HL-60/S4 (cell line): ENCODE measurements around the gene MRI1.
"Not testable (repeated sequence)": the region's sequence is repeated elsewhere in the genome, so short reads cannot be mapped to it uniquely, and the experiment has no call there.

Source experiments
- in situ Hi-C: fragments of 300-500 bp; cut with MboI; formaldehyde crosslinking; loops from 2 replicates; pipeline ENCODE4 v1.14.3; 2022; ENCODE audit warnings: low sequenced_read_pairs

MRI1 gene

GRCh38 chr19:13788991-13789390, 24.7 kb downstream of the MRI1 start:
- in situ Hi-C loops = no loop called here

- in situ Hi-C loops = no loop called here
These were observed 26.0 kb downstream of the MRI1 start for GRCh38 chr19:13790354-13790753.

DNA sequence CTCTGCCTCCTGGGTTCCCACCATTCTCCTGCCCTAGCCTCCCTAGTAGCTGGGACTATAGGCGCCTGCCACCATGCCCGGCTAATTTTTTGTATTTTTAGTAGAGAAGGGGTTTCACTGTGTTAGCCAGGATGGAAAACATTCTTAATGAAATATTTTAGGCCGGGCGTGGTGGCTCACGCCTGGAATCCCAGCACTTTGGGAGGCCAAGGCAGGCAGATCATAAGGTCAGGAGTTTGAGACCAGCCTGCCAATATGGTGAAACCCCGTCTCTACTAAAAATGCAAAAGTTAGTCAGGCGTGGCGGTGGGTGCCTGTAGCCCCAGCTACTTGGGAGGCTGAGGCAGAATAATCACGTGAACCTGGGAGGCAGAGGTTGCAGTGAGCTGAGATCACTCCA, 29.0 kb downstream of the MRI1 start:
- in situ Hi-C loops = not testable (repeated sequence)

- in situ Hi-C loops = no loop called here
These were observed 30.1 kb downstream of the MRI1 start for GRCh38 chr19:13794398-13794756.

GRCh38 chr19:13794757-13795589, 30.7 kb downstream of the MRI1 start, which contains the start of gene ZSWIM4:
TSS of gene ZSWIM4 (plus strand) at chr19:13795443. CDS start at chr19:13795649, 206 bp downstream.
- in situ Hi-C loops = no loop called here

DNA sequence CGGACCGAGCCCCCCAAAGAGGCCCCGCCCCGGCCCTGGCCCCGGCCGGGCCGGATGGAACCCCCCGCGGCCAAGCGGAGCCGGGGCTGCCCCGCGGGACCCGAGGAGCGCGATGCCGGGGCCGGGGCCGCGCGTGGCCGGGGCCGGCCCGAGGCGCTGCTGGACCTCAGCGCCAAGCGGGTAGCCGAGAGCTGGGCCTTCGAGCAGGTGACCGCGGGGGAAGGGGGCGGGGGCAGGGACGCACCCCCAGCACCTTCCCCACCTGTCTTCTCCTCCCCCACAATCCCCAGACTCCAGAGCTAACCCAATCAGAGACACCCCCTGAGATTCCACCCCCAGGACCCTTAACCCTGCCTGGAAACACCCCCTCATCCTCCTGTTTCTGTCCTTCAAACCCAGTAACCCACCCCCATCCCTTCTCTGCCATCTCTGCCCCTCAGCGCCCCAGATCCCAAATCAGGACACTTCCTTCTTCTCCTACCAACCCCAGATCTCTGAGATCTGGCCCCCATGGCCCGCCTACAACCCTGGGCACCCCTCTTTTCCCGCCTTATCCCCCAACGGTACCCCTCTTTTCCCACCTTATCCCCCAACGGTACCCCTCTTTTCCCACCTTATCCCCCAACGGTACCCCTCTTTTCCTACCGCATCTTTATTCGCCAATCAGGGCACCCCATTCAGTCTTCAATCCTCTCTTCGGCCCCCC, 31.4 kb downstream of the MRI1 start:
- in situ Hi-C loops = no loop called here

DNA sequence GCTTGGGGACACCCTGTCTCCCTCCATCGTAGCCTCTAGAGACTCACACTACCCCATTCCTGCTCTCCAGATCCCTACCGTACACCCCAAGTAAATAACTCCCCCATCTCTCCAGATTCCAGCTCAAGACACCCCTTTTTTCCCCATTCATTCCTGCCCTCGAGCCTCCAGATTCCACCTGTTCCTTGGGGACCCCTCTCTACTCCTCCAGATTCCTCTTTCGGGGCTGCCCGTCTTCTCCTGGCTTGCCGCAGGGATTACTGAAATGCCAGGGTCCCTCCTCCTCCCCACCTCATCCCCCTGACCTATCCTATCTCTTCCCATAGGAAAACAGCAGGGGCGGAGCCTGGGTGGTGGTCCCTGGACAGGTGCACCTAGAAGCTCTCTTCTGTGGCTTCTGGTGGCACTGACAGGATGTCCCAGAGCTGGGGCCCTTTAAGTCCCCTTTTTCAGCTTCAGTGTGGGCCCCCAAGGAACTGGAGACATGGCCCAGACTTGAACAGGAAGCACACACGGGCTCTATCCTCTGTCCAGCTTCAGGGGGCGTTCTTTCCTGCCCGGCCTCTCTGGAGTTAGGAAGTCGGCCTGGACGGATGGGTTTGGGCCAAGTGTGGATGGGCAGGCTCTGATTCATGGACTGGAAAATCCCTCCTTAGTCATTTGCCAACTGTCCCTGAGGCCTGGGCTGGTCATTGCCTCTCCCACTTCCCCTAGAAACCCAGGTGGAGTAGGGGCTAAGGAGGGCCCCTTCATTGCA, 32.2 kb downstream of the MRI1 start:
- in situ Hi-C loops = no loop called here

DNA sequence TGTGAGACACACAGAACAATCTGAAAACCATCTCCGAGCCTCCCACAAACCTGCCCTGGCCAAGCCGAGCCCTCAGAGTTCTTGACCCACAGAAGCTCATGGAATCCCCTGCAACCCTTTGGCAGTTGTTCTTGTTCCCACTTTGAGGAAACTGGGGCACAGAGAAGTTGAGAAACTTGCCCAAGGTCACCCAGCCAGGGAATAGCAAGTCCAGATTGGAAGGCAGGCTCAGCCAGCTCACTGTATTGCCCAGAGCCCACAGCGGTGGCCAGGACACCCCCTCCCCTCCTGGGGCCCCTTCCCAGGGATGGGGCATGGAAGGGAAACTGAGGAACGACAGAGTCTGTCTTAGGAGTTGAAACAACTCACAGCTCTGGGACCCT, 32.7 kb downstream of the MRI1 start:
- in situ Hi-C loops = no loop called here

DNA sequence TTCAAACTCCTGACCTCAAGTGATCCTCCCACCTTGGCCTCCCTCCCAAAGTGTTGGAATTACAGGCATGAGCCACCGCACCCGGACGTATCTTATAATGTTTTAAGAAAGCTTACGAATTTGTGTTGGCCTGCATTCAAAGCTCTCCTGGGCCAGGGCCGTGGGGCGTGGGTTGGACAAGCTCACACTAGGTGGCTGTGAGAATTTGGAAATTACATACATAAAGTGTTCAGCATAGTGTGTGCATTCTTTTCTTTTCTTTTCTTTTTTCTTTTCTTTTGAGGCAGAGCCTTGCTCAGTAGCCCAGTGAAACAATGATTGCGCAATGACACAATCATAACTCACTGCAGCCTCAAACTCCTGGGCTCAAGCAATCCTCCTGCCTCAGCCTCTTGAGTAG, 33.5 kb downstream of the MRI1 start:
- in situ Hi-C loops = no loop called here

GRCh38 chr19:13799669-13800068, 35.3 kb downstream of the MRI1 start:
- in situ Hi-C loops = no loop called here

- in situ Hi-C loops = no loop called here
These were observed 38.7 kb downstream of the MRI1 start for GRCh38 chr19:13803038-13803437.

DNA sequence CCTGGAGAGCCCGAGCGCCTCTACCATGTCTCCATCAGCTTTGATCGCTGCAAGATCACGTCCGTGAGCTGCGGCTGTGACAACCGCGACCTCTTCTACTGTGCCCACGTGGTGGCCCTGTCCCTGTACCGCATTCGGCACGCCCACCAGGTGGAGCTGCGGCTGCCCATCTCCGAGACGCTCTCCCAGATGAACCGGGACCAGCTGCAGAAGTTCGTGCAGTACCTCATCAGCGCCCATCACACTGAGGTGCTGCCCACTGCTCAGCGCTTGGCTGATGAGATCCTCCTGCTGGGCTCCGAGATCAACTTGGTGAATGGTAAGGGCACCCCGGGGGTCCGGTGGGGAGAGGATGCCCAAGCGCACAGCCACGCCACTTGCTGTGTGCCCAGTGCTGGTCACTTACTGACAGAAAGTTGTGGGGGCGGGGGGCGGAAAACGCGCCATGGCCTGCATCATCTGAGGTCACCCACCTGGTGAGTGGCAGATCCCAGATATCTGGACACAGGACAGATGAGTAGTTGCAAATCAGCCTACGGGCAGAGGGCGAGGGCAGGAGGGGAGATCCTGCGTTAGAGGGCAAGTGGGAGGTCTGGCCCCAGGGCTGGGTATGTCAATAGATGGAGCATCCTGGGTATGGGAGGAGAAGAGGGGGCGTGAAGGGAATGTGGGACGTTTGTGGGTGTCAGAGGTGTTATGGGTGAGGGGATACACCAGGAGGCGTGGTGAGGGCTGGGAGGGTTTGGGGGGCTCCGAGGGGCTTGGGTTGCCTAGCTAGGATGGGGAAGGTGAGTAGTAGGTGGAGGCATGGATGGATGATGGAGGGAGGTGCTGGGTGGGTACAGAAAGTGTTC, 40.7 kb downstream of the MRI1 start:
- in situ Hi-C loops = no loop called here

DNA sequence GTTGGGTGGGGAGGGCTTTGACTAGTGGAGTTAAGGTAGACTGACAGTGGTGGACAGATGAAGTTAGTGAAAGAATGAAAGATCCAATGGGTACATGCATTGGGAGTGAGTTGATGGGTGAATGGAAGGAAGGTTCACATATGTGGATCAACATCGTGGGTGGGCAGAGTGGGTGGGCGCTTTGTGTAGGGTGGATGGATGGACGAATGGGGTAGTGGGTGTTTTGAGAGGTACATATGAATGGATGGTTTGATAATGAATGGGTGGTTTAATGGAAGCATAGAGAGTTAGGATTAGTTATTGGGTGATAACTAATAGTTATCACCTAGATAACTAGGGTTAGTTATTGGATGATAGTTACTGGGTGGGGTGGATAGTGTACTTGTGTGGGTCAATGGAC, 42.4 kb downstream of the MRI1 start:
- in situ Hi-C loops = no loop called here

GRCh38 chr19:13807421-13808021, 43.2 kb downstream of the MRI1 start:
- in situ Hi-C loops = no loop called here

DNA sequence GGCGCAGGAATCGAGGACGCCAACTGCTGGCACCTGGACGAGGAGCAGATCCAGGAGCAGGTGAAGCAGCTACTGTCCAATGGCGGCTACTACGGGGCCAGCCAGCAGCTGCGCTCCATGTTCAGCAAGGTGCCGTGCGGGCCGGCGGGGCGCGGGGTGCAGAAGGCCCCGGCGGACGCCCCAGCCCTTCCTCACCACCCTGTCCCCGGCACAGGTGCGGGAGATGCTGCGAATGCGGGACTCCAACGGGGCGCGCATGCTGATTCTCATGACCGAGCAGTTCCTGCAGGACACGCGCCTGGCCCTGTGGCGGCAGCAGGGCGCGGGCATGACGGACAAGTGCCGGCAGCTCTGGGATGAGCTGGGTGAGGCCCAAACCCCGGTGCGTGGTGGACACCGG, 44.5 kb downstream of the MRI1 start:
- in situ Hi-C loops = no loop called here

GRCh38 chr19:13812544-13812943, 48.2 kb downstream of the MRI1 start:
- in situ Hi-C loops = no loop called here

GRCh38 chr19:13813147-13813546, 48.8 kb downstream of the MRI1 start:
- in situ Hi-C loops = no loop called here

DNA sequence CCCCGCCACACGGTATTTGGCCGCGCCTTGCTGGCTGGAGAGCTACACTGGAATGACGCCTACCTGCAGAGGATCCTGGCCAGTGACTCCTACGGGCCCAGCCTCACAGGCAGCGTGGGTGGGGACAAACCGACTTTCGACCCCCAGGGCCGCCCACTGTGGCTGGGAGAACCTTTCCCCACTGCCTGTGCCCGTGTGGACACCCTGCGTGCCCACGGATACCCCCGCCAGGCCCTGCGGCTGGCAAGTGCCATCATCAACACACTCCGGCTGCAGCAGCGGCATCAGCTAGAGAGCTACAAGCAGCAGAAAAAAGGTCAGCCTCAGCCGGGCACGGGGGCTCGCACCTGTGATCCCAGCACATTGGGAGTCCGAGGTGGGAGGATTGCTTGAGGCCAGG, 50.2 kb downstream of the MRI1 start:
- in situ Hi-C loops = no loop called here

GRCh38 chr19:13817018-13817614, 52.8 kb downstream of the MRI1 start:
- in situ Hi-C loops = no loop called here
